ENCODE results near the gene CAMTA2.

The CAMTA2 gene

DNA sequence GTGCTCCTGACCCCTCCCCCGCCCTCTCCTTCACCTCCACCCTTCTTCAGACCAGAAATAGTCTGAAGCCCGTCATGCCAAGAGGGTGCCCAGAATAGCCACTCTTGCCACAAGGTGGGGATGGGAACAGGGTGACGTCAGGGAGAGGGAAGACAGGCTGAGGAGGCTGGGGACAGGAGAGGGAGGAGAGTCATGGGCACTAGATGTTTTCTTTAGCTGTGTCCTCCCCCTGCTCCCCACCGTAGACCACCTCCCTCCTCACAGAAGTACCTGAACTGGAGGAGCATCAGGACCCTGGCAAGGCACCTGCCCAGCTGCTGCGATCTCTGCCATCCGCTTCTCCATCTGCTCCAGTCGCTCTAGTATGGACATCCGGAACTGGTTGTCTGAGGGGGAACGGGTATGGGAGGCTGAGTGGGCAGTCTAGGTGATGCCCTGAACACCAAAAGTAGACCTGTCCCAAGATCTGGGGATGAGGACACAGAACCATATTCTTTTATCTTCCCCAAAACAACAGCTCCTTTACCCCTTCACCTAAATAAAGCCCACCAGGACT lies 13.3 kb downstream of the CAMTA2 start:
- no peak for TF ChIP-seq CTCF (IDR thresholded peaks at IDR 0.05; ENCODE audit: insufficient read depth, missing control alignments)
- DNase-seq (ENCODE audit: insufficient read length, low spot score): no peak
- FAIRE-seq: no peak

DNA sequence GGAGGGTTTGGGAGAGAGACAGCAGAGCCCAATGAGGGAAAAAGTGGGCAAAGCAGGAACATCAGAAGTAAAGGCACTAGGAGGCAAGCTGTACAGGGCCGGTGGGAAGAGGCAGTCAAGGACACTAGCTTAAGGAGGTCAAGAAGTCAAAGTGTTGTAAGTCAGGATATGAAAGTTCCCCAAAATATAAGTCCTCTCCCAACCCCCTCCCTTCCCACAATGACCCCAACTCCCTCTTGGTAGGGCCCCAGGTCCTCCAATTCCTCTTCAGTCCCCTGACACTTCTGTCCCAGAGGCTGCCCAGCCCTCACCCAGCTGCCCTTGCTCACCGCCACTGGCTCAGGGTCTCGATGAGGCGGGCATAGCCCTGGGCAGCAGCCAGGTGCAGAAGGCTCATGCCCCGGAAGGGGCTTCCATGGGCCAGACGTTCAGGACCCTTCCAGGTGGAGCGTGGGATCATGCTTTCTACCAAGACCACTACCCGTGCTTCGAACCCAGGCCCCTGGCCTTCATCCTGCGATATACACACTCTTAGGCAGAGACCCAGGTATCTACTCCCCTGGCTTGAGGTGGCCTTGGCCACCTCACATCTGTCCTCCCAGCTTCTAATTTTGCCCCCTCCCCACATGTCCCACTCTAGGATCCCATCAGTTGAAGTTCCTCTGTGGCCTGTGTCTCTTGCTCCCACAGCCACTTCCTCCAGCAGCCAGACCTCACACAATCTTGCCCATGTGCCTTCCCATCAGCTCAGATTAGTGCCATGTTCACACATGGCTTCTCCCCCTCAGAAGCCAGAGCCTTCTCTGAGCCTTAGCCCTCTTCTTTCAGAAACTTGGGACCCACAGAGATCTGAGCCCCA lies 14.0 kb downstream of the CAMTA2 start:
- FAIRE-seq (no peak), DNase-seq (ENCODE audit: insufficient read length, low spot score) (no peak)
- no peak for TF ChIP-seq CTCF (IDR thresholded peaks at IDR 0.05; ENCODE audit: insufficient read depth, missing control alignments)

GRCh38 chr17:4972752-4973151 lies 14.7 kb downstream of the CAMTA2 start:
- no peak for TF ChIP-seq CTCF (IDR thresholded peaks at IDR 0.05; ENCODE audit: insufficient read depth, missing control alignments)
- DNase-seq (ENCODE audit: insufficient read length, low spot score) (no peak), FAIRE-seq (no peak)

- DNase-seq (ENCODE audit: insufficient read length, low spot score) (no peak), FAIRE-seq (no peak)
- no peak for TF ChIP-seq CTCF (IDR thresholded peaks at IDR 0.05; ENCODE audit: insufficient read depth, missing control alignments)
These were observed 15.2 kb downstream of the CAMTA2 start for GRCh38 chr17:4972322-4972721.

GRCh38 chr17:4971826-4972225 lies 15.6 kb downstream of the CAMTA2 start:
- FAIRE-seq: no peak
- TF ChIP-seq CTCF (IDR thresholded peaks at IDR 0.05; ENCODE audit: insufficient read depth, missing control alignments): no peak
- DNase-seq (ENCODE audit: insufficient read length, low spot score): no peak

DNA sequence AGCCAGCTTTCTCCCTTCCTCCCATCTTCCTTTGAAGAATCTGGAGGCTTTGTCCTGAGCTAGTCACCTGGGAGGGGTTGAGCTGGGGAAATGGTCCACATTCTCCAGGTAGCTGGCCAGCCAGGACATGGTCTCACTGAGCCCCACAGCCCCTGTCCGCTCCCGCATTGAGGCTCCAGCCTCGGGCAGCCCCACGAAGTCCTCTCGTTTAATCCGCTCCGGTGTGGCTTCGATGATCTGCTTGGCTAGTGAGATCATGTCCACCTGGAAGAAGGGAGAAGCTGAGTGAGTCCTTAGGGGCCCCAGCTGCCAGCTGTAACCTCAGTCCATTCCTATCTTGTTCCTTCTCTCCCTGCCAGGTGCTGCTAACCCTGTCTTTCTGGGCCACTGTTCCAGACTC lies 17.2 kb downstream of the CAMTA2 start:
- FAIRE-seq (no peak), DNase-seq (ENCODE audit: insufficient read length, low spot score) (no peak)
- TF ChIP-seq CTCF (IDR thresholded peaks at IDR 0.05; ENCODE audit: insufficient read depth, missing control alignments): no peak

DNA sequence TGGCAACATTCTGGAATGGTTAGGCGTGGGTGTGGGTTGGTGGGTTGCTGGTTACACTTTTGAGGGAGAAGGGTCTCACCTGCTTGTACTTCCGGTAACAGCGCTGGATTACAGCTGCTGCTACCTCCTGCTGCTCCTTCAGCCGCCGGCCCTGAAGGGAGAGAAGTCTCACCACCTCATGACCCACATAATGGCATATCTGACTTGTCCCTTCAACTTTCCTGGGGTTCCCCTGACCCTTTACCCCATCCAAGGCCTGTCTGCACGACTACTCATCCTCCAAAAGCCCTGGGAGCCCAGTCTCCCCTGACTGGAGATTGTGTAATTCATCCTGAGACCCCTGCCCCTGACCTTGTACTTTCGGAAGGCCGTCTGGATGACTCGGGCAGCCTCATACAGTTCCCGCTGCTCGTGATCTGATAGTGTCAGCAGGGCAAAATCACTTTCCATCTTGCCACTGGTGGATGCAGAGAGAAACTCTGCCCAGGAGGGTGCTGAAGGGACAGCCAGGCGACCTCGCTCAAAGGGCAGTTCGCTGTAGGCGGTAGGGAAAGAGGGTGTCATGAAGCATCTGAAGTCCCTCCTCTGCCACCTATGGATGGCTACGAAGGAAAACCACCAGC lies 17.8 kb downstream of the CAMTA2 start:
- no peak for FAIRE-seq
- no peak for DNase-seq (ENCODE audit: insufficient read length, low spot score)
- no peak for TF ChIP-seq CTCF (IDR thresholded peaks at IDR 0.05; ENCODE audit: insufficient read depth, missing control alignments)

Measured in D721Med (cell line).